ENCODE results near the gene TNFRSF12A.
"Not testable (repeated sequence)": the region's sequence is repeated elsewhere in the genome, so short reads cannot be mapped to it uniquely, and the experiment has no call there.

DNA sequence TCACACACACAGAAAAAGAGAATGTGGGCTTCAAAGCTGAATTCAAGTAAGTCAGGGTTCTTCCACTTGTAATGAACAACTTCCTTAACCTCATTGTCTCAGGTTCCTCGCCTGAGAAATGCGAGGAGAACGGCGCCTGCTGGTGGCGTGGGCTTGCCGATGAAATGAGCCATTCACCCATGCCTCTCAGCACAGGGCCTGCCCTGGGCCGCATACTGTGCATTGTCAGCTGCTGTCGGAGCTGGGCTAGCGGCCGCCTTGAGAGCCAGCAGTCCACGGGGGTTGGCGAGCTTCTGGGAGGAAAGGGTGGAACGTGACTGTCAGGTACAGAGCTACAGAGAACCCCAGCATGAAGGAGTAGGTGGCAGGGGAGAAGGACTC, 33.2 kb downstream of the TNFRSF12A start:
- TF ChIP-seq, protein P1, sequence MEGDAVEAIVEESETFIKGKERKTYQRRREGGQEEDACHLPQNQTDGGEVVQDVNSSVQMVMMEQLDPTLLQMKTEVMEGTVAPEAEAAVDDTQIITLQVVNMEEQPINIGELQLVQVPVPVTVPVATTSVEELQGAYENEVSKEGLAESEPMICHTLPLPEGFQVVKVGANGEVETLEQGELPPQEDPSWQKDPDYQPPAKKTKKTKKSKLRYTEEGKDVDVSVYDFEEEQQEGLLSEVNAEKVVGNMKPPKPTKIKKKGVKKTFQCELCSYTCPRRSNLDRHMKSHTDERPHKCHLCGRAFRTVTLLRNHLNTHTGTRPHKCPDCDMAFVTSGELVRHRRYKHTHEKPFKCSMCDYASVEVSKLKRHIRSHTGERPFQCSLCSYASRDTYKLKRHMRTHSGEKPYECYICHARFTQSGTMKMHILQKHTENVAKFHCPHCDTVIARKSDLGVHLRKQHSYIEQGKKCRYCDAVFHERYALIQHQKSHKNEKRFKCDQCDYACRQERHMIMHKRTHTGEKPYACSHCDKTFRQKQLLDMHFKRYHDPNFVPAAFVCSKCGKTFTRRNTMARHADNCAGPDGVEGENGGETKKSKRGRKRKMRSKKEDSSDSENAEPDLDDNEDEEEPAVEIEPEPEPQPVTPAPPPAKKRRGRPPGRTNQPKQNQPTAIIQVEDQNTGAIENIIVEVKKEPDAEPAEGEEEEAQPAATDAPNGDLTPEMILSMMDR (IDR thresholded peaks at IDR 0.05): not testable (repeated sequence)
- TF ChIP-seq POLR2A (IDR thresholded peaks at IDR 0.05): not testable (repeated sequence)
